Stimulated activated CD4-positive, alpha-beta T cell treated with anti-CD3 and anti-CD28 coated beads, TNF-alpha, amount 100 ng/mL, for 48 hours (primary cell): ENCODE data around the gene POLR3GL.

Experiments
- DNase-seq, 3 donors: peaks; one replicate each; pipeline ENCODE4 v3.0.0-alpha.2; 2020; ENCODE audit warnings: low read depth in 3 of 3

The POLR3GL gene

DNA sequence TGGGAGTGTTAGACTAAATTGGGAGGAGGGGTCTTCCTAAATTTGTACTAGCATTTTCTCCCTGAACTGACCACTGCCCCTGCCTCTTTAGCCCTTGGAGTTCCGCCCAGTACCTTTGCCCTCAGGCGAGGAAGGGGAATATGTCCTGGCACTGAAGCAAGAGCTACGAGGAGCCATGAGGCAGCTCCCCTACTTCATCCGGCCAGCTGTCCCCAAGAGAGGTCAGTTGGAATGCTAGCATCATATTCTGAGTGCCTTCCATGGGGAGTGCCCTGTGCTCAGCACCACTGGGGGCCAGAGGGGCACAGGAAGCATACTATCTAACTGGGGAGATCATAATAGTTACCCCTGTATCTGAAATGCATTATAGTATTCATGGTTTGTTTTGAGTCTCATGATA, 10.7 kb downstream of the POLR3GL start:
- no peak for DNase-seq

DNA sequence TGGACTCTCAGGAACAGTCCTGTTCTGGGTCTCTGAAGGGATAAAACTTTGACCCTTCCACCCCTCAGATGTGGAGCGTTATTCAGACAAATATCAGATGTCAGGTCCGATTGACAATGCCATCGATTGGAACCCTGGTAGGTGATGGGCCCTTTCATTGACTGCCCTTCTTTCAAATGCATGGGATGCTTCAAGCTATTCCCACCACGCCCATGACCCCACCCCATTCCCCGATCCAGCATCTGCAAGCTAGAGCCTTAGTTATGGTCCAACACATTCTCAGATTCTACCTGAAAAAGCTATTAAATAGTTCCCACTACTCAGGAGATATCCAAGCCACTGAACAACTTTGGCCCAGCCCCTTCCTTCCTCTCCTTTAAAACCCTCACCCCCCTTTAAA, 12.5 kb downstream of the POLR3GL start:
- no peak for DNase-seq

DNA sequence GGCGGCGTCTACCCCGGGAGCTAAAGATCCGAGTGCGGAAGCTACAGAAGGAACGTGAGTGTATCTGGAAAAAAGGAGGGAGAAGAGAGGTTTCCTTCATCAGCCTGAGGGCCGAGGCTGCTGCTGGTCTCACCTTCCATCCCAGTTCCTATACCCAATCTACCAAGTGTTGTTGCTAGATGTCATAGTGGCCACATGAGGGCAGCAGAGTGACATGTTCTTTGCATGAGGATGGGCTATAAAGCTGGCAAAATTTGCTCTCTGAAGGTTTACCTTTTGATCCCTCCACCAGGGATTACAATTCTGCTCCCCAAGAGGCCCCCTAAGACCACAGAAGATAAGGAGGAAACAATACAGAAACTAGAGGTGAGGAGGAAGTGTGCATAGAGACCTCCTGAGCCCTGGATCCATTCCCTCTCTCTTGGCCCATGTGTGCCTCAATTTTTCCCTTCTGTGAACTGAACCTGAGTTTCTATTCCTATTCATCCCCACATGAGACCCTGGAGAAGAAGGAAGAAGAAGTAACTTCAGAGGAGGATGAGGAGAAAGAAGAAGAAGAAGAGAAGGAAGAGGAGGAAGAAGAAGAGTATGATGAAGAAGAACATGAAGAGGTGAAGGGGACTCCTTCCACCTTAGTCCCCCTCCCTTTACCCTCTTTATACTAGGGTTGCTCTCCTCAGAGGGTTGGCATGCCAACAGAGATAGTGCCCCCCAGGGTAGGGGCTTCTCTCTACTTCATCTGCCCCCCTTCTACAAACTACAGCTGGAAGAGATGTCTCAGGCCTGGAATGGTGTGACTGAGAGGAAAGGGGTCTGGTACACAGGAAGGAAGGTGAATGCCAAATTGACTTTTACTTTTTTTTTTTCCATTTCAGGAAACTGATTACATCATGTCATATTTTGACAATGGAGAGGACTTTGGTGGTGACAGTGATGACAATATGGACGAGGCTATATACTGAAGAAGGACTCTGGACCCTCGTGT, 13.3 kb downstream of the POLR3GL start:
- peak in 2 of 3 donors; percentile 56 to 64 for DNase-seq

DNA sequence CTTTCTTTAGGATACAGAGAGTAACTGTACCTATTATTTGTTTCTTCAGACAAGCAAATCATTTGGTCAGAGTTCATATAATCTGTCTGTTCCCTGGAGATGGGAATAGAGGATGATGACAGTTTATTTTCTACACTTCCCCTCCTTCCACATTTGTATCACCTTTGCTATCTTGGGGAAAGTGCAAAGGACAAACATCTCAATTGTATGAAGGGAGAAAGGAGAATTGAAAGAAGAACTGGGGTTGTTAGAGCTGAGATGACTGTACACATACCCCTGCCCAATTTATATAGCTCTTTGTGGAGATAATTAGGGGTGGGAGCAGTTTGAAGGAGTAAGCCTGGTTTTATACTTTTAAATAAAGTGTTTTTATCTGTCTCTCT, 14.0 kb downstream of the POLR3GL start:
- no peak for DNase-seq

DNA sequence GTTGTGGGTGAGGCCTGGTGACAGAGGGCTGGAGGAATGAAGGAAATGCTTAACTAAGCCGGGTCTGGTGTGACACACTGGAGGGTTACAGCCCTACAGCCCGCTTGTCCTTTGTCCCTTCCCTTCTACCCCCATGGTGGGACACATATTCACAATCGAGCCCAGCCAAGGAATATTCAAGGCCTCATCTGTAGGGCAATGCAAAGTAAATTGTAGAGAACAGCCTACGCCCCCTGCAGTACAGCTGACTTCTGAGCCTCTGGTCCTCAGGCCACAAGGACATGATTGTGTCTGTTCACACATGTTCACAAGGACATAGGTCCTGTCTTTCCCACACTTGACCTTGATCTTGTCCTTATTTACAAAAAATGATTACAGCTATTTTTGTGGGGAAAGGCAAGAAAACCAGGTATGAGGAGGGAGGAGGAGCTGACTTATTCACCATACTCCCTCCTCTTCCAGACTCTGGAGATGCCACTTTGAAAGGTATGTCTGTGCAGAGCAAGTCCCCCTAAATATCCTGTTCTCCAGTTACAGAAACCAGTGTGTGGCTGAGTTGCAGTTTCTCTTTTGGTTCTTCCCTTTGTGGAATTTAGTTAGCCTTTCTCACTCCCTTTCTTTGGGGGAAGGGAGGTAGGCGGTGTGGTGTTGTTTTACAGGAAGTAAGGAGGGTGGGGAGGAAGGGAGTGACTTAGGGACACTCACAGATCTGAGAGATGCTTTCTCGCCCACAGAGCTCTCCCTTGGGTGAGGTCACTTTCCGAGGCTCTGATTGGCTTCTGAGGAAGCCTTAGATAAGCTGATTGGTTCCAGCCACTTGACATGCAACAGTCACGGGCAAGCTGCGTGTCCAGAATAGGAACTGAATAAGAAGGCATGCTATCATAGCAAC, 14.6 kb downstream of the POLR3GL start:
- DNase-seq, result peak; percentile 68 to 81 (median 75)

DNA sequence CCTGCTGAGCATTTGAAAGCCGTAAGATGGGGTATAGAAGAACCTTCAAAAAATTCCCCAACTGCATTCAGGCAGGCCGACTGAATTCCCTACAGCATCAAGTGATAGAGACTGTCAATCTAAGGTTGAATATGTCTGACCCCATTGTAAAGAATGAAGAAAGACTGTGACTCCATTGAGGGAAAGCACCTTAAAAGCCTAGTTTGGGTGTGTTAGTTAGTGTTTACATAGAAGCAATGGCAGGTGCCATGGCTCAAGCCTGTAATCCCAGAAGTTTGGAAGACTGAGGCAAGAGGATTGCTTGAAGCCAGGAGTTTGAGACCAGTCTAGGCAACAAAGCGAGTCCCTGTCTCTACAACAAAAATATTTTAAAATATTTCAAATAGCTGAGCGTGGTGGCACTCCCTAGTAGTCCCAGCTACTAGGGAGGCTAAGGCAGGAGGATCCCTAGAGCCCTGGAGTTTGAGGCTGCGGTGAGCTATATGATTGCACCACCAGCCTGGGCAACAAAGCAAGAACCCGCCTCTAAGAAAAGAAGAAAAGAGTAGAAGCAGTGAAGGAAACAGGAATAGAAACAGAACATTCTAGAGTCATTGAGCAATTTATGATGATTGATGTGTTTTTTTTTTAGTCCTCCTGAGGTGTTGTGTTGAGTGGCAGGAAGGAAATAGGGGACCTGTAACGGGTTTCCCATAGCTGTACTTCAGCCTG, 15.4 kb downstream of the POLR3GL start:
- no peak for DNase-seq

DNA sequence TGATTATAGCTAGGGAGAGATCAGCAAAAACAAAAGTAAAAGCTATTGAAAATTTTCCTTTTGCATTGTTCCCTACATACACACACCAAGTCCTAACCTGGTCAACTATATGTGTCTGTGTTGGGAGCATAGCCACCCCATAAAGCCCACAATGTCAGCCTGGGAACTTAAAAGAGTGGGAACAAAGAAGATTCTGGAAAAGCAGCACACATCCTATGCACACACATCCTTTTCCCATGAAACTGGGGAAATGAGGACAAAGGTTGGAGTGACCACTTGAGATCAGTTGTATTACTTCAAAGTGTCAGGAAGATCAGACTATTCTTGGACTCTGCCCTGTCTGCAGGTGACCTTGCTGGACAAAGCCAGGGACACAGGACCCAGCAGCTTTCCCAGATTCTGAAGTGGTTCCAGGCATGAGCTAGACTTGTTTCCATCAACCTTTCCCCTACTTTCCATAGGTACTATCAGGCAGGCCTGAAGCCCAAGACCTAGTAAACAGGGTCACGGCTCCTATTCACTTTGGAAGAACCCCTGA, 16.0 kb downstream of the POLR3GL start:
- DNase-seq, result no peak

DNA sequence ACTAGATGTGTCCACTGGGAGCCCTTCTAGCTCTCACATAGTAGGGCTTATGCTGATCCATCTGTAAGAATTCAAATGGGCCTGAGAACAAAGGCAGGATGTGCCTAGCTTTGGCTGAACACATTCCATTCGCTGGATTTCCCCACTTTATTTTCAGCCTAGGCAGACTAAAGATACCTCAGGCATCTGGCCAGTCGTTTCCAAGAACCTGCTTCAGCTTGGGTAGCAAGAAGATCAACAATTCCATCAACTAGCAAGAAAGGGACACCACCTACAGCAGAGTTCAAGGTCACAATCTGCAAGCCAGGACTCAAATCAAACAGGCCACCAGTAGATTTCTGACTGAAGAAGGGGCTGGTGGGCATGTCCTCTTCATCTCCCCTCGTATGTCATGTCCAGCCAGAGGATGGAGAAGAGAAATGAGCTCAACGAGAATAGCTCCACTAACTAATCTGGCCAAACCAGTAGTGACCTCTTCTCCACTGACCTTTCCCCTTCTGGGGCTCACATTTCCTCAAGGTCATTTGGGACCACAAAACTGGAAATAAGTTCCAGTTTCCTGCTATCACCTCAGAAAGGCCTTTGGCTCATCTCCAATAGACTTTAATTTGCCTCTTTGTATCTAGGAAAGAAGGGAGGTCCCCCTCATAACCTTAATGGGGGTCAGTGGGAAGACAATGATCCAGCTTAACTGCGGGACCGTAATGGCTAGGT, 17.7 kb downstream of the POLR3GL start:
- no peak for DNase-seq

DNA sequence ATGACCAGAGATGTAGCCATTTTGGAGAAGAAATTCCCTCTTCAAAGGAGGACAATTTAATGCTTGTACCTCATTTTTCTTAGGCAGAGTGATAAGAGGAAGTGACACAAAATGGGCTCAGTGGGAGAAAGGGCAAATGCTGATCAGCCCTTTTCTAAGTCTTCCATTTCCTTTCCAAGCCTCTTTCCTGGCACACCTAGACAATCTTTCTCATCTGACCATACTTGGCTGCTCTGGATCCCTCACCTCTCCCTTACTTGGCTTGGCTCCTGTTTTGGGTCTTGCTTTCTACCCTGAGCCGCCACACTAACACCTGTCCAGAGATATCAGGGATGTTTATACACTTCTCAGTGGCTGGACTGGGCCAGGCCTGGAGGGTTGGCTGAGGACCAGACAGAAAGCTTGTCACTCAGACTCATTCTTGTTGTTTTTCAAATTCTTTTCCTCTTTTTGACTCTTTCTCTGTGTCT, 18.8 kb downstream of the POLR3GL start:
- DNase-seq, result no peak

DNA sequence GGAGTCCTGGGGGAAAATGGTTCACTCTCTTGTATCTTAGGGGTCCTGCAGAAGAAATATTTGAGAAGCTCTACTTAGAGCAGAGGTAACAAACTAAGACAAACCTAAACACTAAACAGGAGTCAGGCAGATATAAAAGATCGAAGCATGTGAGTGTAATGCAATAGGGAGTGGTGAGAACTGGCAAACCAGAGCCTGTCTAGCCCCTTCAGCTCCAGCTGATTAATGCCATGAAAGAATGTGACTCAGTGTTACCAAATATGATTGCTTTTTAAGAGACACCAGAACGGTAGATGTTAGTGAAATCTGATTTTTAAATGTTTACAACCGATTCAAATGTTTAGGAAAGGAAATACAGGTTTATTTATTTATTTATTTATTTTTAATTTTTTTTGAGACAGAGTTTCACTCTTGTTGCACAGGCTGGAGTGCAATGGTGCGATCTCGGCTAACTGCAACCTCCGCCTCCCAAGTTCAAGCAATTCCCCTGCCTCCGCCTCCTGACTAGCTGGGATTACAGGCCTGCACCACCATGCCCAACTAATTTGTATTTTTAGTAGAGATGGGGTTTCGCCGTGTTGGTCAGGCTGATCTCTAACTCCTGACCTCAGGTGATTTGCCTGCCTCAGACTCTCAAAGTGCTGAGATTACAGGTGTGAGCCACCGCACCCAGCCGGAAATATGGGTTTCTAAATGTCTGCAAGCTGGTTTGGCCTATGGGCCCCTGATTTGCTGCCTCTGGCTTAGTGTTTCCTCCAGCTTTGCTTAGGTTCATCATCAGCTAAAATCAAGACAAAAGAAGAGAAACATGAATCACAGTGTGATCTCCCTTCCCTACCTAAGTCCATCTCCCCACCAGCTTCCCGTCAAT, 19.7 kb downstream of the POLR3GL start:
- no peak for DNase-seq

DNA sequence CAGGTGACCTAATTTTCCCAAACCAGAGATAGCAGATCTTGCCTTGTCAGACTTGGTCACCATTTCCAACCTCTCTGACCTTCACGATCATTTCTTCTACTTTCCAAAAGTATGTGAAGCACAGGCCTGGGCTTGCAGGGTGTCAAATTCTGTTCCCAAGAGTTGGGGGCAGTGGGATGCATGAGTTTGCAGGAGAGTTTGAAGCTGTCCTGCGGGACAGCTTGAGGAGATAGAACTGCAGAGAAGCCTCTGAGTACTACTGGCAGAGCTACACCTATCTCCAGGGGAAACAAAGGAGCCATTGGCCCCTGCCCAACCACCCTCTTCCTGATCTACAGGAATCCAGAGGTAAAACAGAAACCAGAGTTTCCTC, 20.6 kb downstream of the POLR3GL start:
- no peak for DNase-seq

DNA sequence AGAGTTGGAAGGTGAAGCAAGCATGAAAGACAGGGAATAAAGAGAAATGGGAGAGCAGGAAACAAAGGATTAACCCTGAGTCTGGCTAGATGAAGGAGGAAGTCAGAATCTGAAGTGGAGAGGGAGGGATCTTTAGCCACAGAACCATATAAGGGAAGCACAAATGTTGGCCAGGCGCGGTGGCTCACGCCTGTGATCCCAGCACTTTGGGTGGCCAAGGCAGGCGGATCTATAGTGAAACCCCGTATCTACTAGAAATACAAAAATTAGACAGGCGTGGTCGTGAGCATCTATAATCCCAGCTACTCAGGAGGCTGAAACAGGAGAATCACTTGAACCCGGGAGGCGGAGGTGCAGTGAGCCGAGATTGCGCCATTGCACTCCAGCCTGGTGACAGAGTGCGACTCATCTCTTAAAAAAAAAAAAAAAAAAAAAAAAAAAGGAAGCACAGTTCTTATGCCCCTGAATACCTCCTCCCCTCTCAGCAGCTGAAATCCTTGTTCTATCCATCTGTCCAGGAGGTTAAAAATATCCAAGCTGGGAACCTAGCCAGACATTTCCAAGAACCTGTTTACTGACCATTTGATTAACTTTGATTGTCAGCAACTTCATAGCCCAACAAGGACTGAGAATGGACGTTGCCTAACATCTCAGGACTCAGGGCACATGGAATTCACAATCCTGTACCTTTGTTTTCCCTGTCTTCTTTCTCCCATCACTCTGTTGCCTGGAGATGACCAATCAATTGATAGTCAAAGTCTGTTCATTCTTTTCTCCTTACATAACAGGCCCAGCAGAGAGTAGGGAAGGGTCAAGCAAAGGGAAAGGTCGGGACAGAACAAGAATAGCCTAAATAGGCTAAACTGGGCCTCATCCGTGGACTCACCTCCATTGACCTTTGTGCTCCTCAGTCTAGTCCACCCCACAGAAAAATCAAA, 21.3 kb downstream of the POLR3GL start:
- no peak for DNase-seq

DNA sequence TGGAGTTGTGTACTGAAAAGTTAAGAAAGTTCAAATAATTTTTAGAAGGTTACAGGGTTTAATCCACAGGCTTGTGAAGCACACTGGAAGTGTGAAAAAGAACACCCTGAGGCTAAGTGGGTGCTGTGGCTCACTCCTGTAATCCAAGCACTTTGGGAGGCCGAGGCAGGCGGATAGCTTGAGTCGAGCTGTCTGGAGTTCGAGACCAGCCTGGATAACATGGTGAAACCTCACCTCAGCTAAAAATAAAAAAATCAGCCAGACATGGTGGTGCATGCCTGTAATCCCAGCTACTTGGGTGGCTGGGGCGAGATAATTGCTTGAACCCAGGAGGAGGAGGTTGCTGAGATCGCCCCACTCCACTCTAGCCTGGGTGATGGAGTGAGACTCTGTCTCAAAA, 22.1 kb downstream of the POLR3GL start:
- no peak for DNase-seq

DNA sequence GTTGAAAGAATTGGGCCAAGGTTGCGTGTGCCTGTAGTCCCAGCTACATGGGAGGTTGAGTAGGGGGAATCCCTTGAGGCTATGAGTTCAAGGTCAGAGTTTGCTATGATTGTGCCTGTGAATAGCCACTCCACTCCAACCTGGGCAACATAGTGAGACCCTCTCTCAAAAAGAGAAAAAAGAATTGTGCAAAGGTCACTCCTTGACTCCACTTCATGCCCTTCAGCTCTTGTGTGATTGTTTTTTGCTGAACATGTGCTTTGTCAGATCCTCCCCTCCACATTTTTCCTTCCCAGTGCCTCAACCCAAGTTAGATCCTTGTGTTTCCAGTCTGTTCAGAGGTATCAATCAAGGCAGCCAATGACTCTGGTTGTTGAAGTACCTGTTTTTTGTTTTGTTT, 23.4 kb downstream of the POLR3GL start:
- no peak for DNase-seq

DNA sequence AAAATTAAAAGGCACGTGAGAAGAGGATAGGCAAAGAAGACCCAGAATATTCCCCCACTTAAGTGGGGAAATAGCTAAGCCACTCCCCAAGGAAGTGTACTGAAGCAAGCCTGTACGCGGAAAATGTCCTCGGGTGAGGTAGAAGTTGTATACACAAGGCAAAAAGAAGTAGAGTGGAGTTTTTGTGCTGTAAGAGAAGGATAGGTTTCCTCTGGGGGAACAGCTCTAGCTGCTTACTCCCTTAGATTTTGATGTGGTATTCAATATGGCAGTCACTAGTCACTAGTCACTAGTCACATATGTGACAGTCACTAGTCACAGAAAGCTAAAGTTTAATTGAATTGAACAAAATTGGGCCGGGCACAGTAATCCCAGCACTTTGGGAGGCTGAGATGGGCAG, 24.3 kb downstream of the POLR3GL start:
- no peak for DNase-seq

DNA sequence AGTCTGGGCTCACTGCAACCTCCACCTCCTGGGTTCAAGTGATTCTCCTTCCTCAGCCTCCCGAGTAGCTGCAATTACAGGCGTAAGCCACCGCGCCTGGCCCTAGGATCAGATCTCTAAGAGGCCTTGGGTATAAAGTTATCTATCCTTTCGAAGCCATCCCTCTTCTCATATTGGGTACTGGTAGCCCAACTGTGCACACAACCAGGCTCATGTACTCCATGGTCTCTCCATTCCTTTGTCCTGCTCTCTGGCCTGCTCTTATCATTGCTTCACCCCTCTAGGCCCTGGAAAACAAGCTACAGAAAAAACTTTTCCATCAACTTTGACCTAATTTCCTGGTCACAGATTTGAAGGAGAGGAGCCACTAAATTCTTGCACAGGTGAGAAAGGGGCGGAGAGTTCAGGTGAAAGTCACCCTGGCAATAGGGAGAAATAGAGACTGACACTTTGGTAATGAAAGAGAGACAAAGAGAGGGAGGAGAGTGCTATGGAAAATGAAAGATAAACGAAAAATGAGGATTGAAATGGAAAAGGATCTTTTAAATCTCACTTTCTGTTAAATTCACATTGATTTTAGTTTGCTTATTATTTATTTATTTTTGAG, 25.9 kb downstream of the POLR3GL start:
- no peak for DNase-seq

DNA sequence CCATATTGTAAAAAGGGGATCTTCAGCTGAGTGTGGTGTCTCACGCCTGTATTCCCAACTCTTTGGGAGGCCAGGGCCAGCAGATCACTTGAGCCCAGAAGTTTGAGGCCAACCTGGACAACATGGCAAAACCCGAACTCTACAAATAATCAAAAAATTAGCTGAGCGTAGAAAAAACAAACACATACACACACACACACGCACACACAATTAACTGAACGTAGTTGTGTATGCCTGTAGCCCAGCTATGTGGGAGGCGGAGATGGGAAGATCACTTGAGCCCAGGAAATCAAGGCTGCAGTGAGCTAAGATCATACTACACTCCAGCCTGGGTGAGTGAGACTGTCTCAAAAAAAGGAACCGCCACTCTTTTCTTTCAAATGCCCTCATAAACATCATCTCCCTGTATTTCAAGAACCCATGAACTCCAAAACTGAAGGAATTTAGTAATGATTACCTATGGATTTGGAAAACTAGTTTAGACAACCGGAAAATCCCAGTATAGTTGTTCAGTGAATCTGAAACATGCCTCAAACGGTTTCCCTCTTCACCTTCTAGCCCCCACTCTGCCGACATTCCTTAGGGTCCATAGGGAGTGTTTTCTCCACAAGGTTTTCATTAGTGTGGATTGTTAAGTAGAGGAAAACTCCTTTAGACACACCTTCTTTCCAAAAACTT, 27.4 kb downstream of the POLR3GL start:
- no peak for DNase-seq

DNA sequence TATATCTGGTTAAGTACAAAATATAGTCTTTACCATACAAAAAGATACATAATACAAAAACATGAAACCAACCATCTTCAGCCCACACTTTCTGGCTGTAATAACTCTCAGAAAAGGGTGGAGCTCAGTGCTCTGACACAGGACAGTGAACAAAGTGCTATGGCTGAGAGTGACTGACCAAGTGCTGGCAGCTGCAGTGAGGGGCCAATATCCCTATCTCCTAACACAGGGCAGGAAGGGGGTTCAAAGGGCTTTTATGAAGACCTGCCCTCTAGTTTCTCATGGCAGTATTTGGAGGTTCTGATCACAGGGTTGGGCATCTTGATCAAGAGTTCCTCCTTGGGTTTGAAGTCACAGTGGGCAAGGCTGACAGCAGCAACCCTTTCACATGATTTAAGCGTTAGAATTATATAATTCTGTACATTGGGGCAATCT, 28.0 kb downstream of the POLR3GL start:
- DNase-seq, result no peak
